Measurements from ENCODE around the gene VPS13D. TPM values are rescaled to one million over a fixed set of nuclear protein-coding genes. Genes with fewer than 3 reads are reported as not detected.

Gene VPS13D
- total RNA-seq, 6 experiments from 2014 or later: 18.8 to 29.5 (median 21.5) TPM

DNA sequence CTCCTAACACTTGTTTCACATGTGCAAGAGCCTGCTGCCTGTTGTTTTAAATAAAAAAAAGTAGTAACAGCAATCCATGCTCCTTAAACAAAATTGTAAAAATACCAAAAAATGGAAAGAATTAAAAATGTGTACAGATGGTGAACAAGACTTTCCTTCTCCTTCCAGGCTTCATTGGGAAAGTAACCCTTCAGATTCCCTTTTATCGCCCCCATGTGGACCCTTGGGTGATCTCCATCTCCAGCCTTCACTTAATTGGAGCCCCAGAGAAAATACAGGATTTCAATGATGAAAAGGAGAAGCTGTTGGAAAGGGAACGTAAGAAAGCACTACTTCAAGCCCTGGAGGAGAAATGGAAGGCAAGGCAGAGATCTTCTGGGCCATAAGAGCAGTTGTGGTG is 14.2 kb downstream of the VPS13D start:
- TF ChIP-seq, protein P1, sequence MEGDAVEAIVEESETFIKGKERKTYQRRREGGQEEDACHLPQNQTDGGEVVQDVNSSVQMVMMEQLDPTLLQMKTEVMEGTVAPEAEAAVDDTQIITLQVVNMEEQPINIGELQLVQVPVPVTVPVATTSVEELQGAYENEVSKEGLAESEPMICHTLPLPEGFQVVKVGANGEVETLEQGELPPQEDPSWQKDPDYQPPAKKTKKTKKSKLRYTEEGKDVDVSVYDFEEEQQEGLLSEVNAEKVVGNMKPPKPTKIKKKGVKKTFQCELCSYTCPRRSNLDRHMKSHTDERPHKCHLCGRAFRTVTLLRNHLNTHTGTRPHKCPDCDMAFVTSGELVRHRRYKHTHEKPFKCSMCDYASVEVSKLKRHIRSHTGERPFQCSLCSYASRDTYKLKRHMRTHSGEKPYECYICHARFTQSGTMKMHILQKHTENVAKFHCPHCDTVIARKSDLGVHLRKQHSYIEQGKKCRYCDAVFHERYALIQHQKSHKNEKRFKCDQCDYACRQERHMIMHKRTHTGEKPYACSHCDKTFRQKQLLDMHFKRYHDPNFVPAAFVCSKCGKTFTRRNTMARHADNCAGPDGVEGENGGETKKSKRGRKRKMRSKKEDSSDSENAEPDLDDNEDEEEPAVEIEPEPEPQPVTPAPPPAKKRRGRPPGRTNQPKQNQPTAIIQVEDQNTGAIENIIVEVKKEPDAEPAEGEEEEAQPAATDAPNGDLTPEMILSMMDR (IDR thresholded peaks at IDR 0.05): peak; percentile 62
- H3K36me3 Mint-ChIP-seq (ENCODE audit: low read depth): peaks cover 29% of the 10 kb centered on the region
- no peak overlapping the region for H3K4me3 Mint-ChIP-seq
- H3K27ac Mint-ChIP-seq: no peak overlapping the region
- H3K27me3 Mint-ChIP-seq (ENCODE audit: insufficient read depth): peaks cover 4% of the 10 kb centered on the region; the same call in 1 of the 2 replicates
- DNase-seq: no peak
- H3K4me1 Mint-ChIP-seq (ENCODE audit: low read depth): peaks cover 21% of the 10 kb centered on the region
- no peaks in the 10 kb centered on the region for H3K9me3 Mint-ChIP-seq

DNA sequence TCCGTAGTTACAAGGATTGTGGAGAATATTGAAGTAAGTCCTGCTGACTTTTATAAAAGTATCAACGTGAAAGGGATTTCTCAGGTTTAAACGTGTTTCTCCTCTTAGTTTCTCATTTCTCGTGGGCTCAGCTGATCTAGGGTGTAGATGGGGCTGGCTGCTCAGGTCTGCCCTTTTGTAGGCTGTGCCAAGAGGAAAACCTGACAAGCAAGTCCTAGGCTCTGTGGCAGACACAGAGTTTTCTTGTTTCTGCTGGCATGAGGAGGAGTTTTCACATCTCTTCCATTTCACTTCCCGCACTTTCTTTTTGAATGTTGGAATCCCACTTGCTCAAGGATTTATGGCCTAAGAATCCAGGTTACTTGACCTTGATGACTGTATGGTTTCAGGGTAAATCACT is 14.8 kb downstream of the VPS13D start:
- TF ChIP-seq, protein P1 (IDR thresholded peaks at IDR 0.05): no peak
- Mint-ChIP-seq H3K4me1 (ENCODE audit: low read depth) (peaks cover 21% of the 10 kb centered on the region), H3K27ac (no peak overlapping the region), H3K27me3 (ENCODE audit: insufficient read depth) (peaks cover 4% of the 10 kb centered on the region; the same call in 1 of the 2 replicates), H3K9me3 (no peaks in the 10 kb centered on the region), H3K36me3 (ENCODE audit: low read depth) (peaks cover 33% of the 10 kb centered on the region), H3K4me3 (no peak overlapping the region)
- DNase-seq: no peak

DNA sequence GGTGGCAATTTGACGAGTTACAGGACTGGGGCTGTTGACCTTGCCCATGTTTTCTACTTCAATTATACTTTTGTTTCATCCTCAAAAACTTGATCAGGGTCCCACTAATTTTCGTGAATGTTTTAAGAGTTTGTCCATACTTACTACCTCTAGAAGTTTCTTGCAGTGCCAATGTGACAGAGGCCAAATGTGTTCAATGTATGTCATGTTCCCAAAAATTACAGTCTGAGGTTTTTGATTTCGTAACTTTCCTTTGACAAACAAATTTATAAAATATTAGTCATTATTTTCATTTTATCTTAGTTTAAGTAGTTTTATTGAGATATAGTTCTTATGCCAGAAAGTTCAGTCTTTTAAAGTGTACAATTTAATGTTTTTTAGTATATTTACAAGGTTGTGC is 15.3 kb downstream of the VPS13D start:
- H3K4me1 Mint-ChIP-seq (ENCODE audit: low read depth): peaks cover 20% of the 10 kb centered on the region
- TF ChIP-seq, protein P1 (IDR thresholded peaks at IDR 0.05): no peak
- DNase-seq: no peak
- H3K27me3 Mint-ChIP-seq (ENCODE audit: insufficient read depth): peaks cover 4% of the 10 kb centered on the region; the same call in 1 of the 2 replicates
- H3K27ac Mint-ChIP-seq: no peak overlapping the region
- no peak overlapping the region for H3K4me3 Mint-ChIP-seq
- H3K36me3 Mint-ChIP-seq (ENCODE audit: low read depth): peaks cover 36% of the 10 kb centered on the region
- no peaks in the 10 kb centered on the region for H3K9me3 Mint-ChIP-seq

DNA sequence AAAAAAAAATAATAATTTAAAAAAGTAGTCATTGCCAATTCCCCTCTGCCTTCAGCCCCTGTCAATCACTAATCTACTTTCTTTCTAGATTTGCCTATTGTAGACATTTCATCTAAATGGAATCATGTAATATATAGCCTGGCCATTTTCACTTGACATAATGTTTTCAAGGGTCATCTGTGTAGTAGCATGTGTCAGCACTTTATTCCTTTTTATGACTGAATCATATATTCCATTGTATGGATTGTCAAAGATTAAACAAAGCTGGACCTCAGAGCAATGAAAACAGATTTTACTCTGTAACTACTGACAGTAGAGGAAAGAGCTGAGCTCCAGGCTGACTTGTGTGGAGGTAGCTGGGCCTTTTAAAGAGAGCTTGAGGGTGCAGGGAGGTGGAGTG is 15.9 kb downstream of the VPS13D start:
- no peak overlapping the region for H3K4me3 Mint-ChIP-seq
- H3K9me3 Mint-ChIP-seq: no peaks in the 10 kb centered on the region
- H3K27me3 Mint-ChIP-seq (ENCODE audit: insufficient read depth): peaks cover 4% of the 10 kb centered on the region; the same call in 1 of the 2 replicates
- H3K4me1 Mint-ChIP-seq (ENCODE audit: low read depth): peaks cover 20% of the 10 kb centered on the region
- peaks cover 40% of the 10 kb centered on the region for H3K36me3 Mint-ChIP-seq (ENCODE audit: low read depth)
- H3K27ac Mint-ChIP-seq: no peak overlapping the region
- TF ChIP-seq, protein P1 (IDR thresholded peaks at IDR 0.05): no peak
- no peak for DNase-seq

DNA sequence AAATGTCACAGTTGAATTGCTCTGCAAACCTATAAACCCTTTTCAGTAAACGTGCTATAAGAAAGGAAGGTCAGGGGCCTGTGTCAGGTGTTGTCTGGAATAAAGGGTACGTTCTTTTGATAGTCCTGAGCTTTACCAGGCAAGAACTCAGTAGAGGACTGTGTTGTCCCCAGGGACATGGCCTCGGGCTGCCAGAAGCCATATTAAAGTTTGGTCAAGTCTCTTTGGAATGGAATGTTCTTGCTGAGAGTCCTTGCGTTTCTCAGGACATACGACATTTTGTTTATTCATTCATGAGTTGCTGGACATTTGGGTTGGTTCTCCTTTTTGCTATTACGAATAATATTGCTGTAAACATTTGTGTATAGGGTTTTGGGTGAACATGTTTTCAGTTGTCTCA is 16.8 kb downstream of the VPS13D start:
- peaks cover 4% of the 10 kb centered on the region; the same call in 1 of the 2 replicates for H3K27me3 Mint-ChIP-seq (ENCODE audit: insufficient read depth)
- DNase-seq: no peak
- H3K9me3 Mint-ChIP-seq: no peaks in the 10 kb centered on the region
- TF ChIP-seq, protein P1 (IDR thresholded peaks at IDR 0.05): no peak
- H3K27ac Mint-ChIP-seq: no peak overlapping the region
- no peak overlapping the region for H3K4me3 Mint-ChIP-seq
- H3K36me3 Mint-ChIP-seq (ENCODE audit: low read depth): peaks cover 39% of the 10 kb centered on the region
- peaks cover 25% of the 10 kb centered on the region for H3K4me1 Mint-ChIP-seq (ENCODE audit: low read depth)

DNA sequence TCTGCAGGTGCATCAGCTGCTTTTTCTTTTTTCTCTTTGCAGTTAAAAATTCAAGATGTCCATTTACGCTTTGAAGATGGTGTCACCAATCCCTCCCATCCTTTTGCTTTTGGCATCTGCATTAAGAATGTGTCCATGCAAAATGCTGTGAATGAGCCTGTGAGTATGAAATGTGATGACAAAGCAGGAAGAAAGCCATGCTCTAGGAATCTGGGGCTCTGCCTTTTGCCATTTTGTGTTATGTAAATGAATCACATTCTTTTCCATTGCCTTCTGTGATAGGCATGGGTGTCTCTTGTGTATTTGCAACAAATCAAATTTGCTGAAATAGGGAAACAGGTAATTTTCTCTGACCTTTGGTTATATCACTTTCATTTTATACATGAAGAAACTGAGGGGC is 19.4 kb downstream of the VPS13D start:
- DNase-seq: peak; percentile 47
- Mint-ChIP-seq H3K36me3 (ENCODE audit: low read depth) (peaks cover 36% of the 10 kb centered on the region), H3K9me3 (no peaks in the 10 kb centered on the region), H3K4me1 (ENCODE audit: low read depth) (peaks cover 27% of the 10 kb centered on the region), H3K27ac (peak overlapping the region; percentile 1; the same call in 1 of the 2 replicates), H3K4me3 (no peak overlapping the region), H3K27me3 (ENCODE audit: insufficient read depth) (peaks cover 4% of the 10 kb centered on the region; the same call in 1 of the 2 replicates)
- TF ChIP-seq, protein P1 (IDR thresholded peaks at IDR 0.05): no peak
